Keratinocyte (primary cell): ENCODE results near the gene SCP2. TPM values are rescaled to one million over a fixed set of nuclear protein-coding genes. Genes with fewer than 3 reads are reported as not detected.

Experiments used
- DNase-seq: peaks from one replicate; pipeline ENCODE4 v3.0.0-alpha.2; 2011; ENCODE audit warnings: low read depth, missing footprints, low spot score
- FAIRE-seq: peaks from 2 replicates; lab custom pipeline; 2011; peaks lifted over from hg19 to GRCh38; lab: Jason Lieb, UNC
- H2AFZ ChIP-seq: 2 replicates; pipeline ENCODE4 v1.6.0; 2012; ENCODE audit warnings: low read length, control low read depth, inconsistent platforms; ENCODE audit not compliant: control insufficient read depth
- H3K27ac ChIP-seq: 2 replicates; pipeline ENCODE4 v1.5.1; 2011; ENCODE audit warnings: low read length; ENCODE audit not compliant: control insufficient read depth, insufficient read depth
- H3K27me3 ChIP-seq: 3 replicates; pipeline ENCODE4 v1.6.0; 2011; ENCODE audit warnings: low read length; ENCODE audit not compliant: control insufficient read depth, insufficient read depth; ENCODE audit errors: extremely low read depth
- H3K36me3 ChIP-seq, 2 experiments: 2 replicates in 1 of 2; 3 replicates in 1 of 2; pipeline ENCODE4 v1.5.1; 2011; ENCODE audit warnings: low read length in 2 of 2, mild to moderate bottlenecking in 1 of 2; ENCODE audit not compliant: control insufficient read depth in 2 of 2, insufficient read depth in 2 of 2; ENCODE audit errors: extremely low read depth in 1 of 2
- H3K4me1 ChIP-seq: 3 replicates; pipeline ENCODE4 v1.5.1; 2011; ENCODE audit warnings: low read length; ENCODE audit not compliant: control insufficient read depth, insufficient read depth; ENCODE audit errors: extremely low read depth
- H3K4me2 ChIP-seq: 3 replicates; pipeline ENCODE4 v1.6.0; 2011; ENCODE audit warnings: low read depth, low read length; ENCODE audit not compliant: control insufficient read depth, insufficient read depth; ENCODE audit errors: extremely low read depth
- H3K4me3 ChIP-seq, 3 experiments: fragments of 200-600 bp in 1 of 3; sonication (generic) in 1 of 3; 2 replicates in 2 of 3; 3 replicates in 1 of 3; pipeline ENCODE4 v1.5.1; 2011 to 2016; ENCODE audit warnings: low read length in 3 of 3, mild to moderate bottlenecking in 3 of 3, control low read depth in 2 of 3, inconsistent platforms in 1 of 3, low read depth in 1 of 3, mixed read lengths in 1 of 3, mixed run types in 1 of 3, moderate library complexity in 1 of 3; ENCODE audit not compliant: control insufficient read depth in 2 of 3, insufficient read depth in 2 of 3; ENCODE audit errors: extremely low read depth in 1 of 3
- H3K79me2 ChIP-seq: 2 replicates; pipeline ENCODE4 v1.6.0; 2012; ENCODE audit warnings: low read length; ENCODE audit not compliant: control insufficient read depth, insufficient read depth
- H3K9ac ChIP-seq: 3 replicates; pipeline ENCODE4 v1.6.0; 2011; ENCODE audit warnings: low read length; ENCODE audit not compliant: control insufficient read depth, insufficient read depth; ENCODE audit errors: extremely low read depth
- H3K9me1 ChIP-seq: 3 replicates; pipeline ENCODE4 v1.6.0; 2011; ENCODE audit warnings: low read length; ENCODE audit not compliant: control insufficient read depth, insufficient read depth; ENCODE audit errors: extremely low read depth
- H3K9me3 ChIP-seq: 2 replicates; pipeline ENCODE4 v1.5.1; 2012; ENCODE audit warnings: low read depth, low read length; ENCODE audit not compliant: control insufficient read depth
- H4K20me1 ChIP-seq: 3 replicates; pipeline ENCODE4 v1.6.0; 2011; ENCODE audit warnings: low read length; ENCODE audit not compliant: control insufficient read depth, insufficient read depth; ENCODE audit errors: extremely low read depth
- EZH2 ChIP-seq: IDR thresholded peaks from one replicate; pipeline ENCODE4 v1.6.1; 2012; ENCODE audit warnings: inconsistent platforms, mild to moderate bottlenecking, low read length, moderate library complexity
- dilution Hi-C: fragments of 300-500 bp; cut with MboI; formaldehyde crosslinking; loops from one replicate; pipeline ENCODE4 v1.7.0; 2020; ENCODE audit warnings: low sequenced_read_pairs; ENCODE audit not compliant: extremely low pct_ligation_motif_present
- polyA plus RNA-seq, 5 experiments: library from polyadenylated mRNA; depleted of rRNA in 3 of 5; stranded (reverse) in 3 of 5; stranded (forward) in 1 of 5; unstranded in 1 of 5; fragments of >200 nt; gene quantifications; 1 replicate in 1 of 5; 2 replicates in 3 of 5; 3 replicates in 1 of 5; pipeline versions ENCODE4 v1.2.1 to v1.2.3, GENCODE V29; 2011 to 2012; ENCODE audit warnings: missing spikeins in 2 of 5, low read depth in 1 of 5, low replicate concordance in 1 of 5
- TF ChIP-seq, protein P1 (sequence below), 3 experiments: IDR thresholded peaks in 1 of 3; conservative IDR thresholded peaks in 1 of 3; optimal IDR thresholded peaks in 1 of 3; 2 replicates in 2 of 3; 3 replicates in 1 of 3; pipeline versions ENCODE3 to v1.5.1; 2011; ENCODE audit warnings: low read length in 3 of 3, mild to moderate bottlenecking in 3 of 3, moderate library complexity in 2 of 3, control low read depth in 1 of 3, inconsistent platforms in 1 of 3; ENCODE audit not compliant: insufficient read depth in 2 of 3; ENCODE audit errors: extremely low read depth in 1 of 3

Gene SCP2
- polyA plus RNA-seq, 1 donor (not counting 4 experiments of a cell fraction or from before 2014, with no cell fraction given): 116 TPM

DNA sequence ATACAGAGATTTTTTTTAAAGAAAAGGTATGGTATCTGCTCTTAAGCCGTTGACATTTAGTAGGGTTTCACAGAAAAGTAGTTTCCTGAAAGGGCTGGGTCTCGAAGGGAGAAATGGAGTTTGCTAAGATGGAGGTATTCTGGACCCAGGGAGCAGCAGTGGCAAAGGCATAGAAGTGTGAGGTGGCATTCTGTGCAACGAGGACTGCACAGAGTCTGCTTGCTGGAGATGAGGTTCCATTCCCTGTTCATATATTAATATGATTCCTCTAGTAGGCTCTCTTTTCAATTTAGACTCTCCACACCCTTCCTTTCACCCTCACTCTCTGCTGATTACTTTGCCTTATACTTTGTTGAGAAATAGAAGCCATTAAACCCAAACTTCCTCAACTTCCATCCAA lies 96.5 kb downstream of the SCP2 start:
- H3K9me1 ChIP-seq: no peaks in the 10 kb centered on the region
- DNase-seq (no peak), FAIRE-seq (no peak)
- dilution Hi-C loops: no loop called here
- H2AFZ ChIP-seq: no peak overlapping the region
- H3K27ac ChIP-seq: no peak overlapping the region
- H3K27me3 ChIP-seq: no peaks in the 10 kb centered on the region
- H3K9me3 ChIP-seq: no peaks in the 10 kb centered on the region
- no peaks in the 10 kb centered on the region for H3K36me3 ChIP-seq
- no peaks in the 10 kb centered on the region for H3K4me1 ChIP-seq
- no peaks in the 10 kb centered on the region for H4K20me1 ChIP-seq
- no peak overlapping the region for H3K4me2 ChIP-seq
- peaks cover 3% of the 10 kb centered on the region for H3K79me2 ChIP-seq
- no peak overlapping the region for H3K9ac ChIP-seq
- no peak overlapping the region for H3K4me3 ChIP-seq
- TF ChIP-seq EZH2: no peak
- TF ChIP-seq, protein P1, sequence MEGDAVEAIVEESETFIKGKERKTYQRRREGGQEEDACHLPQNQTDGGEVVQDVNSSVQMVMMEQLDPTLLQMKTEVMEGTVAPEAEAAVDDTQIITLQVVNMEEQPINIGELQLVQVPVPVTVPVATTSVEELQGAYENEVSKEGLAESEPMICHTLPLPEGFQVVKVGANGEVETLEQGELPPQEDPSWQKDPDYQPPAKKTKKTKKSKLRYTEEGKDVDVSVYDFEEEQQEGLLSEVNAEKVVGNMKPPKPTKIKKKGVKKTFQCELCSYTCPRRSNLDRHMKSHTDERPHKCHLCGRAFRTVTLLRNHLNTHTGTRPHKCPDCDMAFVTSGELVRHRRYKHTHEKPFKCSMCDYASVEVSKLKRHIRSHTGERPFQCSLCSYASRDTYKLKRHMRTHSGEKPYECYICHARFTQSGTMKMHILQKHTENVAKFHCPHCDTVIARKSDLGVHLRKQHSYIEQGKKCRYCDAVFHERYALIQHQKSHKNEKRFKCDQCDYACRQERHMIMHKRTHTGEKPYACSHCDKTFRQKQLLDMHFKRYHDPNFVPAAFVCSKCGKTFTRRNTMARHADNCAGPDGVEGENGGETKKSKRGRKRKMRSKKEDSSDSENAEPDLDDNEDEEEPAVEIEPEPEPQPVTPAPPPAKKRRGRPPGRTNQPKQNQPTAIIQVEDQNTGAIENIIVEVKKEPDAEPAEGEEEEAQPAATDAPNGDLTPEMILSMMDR (optimal IDR thresholded peaks at IDR 0.05 in 1 of 3, IDR thresholded peaks at IDR 0.05 in 1 of 3, conservative IDR thresholded peaks at IDR 0.05 in 1 of 3; ENCODE audit: extremely low read depth in 1 of 3, insufficient read depth in 2 of 3, low read length in 3 of 3): no peak

DNA sequence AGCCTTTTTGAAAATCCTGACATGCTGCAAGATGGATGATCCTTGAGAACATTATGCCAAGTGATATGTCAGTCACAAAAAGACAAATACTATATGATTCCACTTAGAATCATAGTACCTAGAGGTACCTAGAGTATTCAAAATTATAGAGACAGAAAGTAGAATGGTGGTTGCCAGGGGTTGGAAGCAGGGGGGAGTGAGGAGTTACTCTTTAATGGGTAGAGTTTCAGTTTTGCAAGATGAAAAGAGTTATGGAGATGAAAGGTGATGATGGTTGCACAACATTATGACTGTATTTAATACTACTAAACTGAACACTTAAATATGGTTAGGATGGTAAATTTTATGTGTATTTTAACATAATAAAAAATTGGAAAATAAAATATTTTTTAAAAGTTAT lies 97.0 kb downstream of the SCP2 start:
- H4K20me1 ChIP-seq: no peaks in the 10 kb centered on the region
- H2AFZ ChIP-seq: no peak overlapping the region
- no peaks in the 10 kb centered on the region for H3K27me3 ChIP-seq
- DNase-seq: no peak
- no peaks in the 10 kb centered on the region for H3K36me3 ChIP-seq
- dilution Hi-C loops: no loop called here
- no peak for FAIRE-seq
- no peak for TF ChIP-seq EZH2
- TF ChIP-seq, protein P1 (optimal IDR thresholded peaks at IDR 0.05 in 1 of 3, IDR thresholded peaks at IDR 0.05 in 1 of 3, conservative IDR thresholded peaks at IDR 0.05 in 1 of 3; ENCODE audit: extremely low read depth in 1 of 3, insufficient read depth in 2 of 3, low read length in 3 of 3): no peak
- H3K9me3 ChIP-seq: no peaks in the 10 kb centered on the region
- no peak overlapping the region for H3K4me2 ChIP-seq
- no peak overlapping the region for H3K9ac ChIP-seq
- H3K27ac ChIP-seq: no peak overlapping the region
- H3K9me1 ChIP-seq: no peaks in the 10 kb centered on the region
- no peaks in the 10 kb centered on the region for H3K4me1 ChIP-seq
- H3K79me2 ChIP-seq: peaks cover 3% of the 10 kb centered on the region
- no peak overlapping the region for H3K4me3 ChIP-seq
